Stimulated activated CD8-positive, alpha-beta memory T cell treated with anti-CD3 and anti-CD28 coated beads, Interleukin-12 subunit alpha, Interleukin-12 subunit beta, amount 100 ng/mL, for 1 hour (primary cell): ENCODE measurements around the gene EFR3B.

Experiments
- DNase-seq: peaks from one replicate; pipeline ENCODE4 v3.0.0-alpha.2; 2020; ENCODE audit warnings: low read depth

The EFR3B gene

DNA sequence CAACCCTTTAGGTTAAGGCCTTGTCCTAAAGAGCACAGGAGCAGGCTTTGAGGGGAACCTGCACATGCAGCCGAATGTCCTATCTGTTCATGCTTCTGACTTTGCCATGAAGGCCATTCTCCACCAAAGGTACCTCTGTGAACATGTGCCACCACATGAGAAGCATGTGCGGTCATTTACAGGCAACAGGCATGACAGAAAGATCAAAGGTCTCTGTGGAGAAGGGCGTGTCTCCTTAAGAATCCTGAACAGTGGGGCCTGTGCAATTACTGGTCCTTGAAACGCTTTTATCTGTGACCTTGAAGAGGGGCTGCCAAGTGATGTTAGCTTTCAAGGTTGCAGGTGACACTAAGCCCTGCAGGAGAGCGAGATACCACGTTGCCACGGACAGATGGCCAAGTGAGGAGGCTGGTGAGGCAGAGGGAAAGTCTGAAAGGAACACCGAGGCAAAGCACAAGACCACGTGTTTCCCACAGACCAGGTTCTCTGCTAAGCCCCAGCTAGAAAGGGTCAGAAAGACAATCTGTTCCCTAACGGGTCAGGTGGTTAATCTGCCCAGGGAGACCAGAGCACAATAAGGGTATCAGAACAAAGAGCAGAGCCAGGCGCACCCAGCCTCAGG is 146.0 kb downstream of the EFR3B start:
- DNase-seq, result no peak

- no peak for DNase-seq
Measured at GRCh38 chr2:25188405-25188804, 146.5 kb downstream of the EFR3B start.

- DNase-seq, result no peak
Measured at GRCh38 chr2:25190536-25190935, 148.7 kb downstream of the EFR3B start.

DNA sequence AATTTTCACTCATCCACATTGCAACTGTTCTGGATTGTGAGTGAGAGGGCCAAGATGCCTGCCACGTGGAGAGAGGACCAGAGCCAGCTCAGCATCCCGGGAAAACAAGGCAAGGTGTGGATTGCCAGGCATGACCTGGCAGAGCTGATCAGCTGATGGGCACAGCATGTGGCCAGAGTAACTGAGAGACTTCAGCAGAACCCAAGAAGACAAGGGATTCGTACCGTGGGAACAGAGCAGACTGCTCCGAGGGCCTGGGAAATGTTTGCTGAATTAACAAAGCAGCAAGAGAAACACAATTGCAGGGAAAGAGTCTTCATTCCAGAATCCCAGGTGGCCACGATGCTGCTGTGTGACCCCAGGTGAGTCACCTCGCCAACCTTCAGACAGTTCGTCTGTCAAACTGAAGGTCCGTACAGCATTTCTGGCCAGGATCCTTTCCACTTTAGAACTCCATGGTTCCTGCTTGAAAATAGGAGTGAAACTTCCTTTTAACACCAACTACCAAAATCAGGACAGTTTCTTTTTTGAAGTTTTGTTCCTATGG is 152.8 kb downstream of the EFR3B start:
- DNase-seq, result no peak

- no peak for DNase-seq
Measured at GRCh38 chr2:25197336-25198208, 155.7 kb downstream of the EFR3B start.

GRCh38 chr2:25198209-25198525 is 156.3 kb downstream of the EFR3B start:
- DNase-seq, result no peak

- DNase-seq, result no peak
Measured at GRCh38 chr2:25198576-25198975, 156.7 kb downstream of the EFR3B start.

GRCh38 chr2:25201265-25201664 is 159.4 kb downstream of the EFR3B start:
- DNase-seq, result no peak

DNA sequence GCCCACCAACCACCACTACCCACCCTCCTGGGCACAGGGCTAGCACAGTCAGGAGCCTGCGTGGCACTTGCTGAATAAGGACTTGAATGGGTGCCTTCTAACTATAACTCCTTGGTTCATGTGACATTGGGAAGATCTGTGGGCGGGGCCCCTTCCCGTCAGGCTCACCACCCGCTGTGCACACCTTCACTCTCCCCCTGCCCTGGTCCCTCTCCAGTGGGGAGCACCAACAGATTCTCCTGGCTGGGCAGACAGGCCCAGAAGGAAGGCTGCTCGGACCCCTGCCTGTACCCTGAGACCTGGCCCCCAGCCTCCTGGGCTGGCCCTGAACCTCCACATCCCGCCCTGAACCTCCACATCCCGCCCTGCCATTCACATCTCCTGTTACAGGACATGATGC is 159.9 kb downstream of the EFR3B start:
- no peak for DNase-seq

DNA sequence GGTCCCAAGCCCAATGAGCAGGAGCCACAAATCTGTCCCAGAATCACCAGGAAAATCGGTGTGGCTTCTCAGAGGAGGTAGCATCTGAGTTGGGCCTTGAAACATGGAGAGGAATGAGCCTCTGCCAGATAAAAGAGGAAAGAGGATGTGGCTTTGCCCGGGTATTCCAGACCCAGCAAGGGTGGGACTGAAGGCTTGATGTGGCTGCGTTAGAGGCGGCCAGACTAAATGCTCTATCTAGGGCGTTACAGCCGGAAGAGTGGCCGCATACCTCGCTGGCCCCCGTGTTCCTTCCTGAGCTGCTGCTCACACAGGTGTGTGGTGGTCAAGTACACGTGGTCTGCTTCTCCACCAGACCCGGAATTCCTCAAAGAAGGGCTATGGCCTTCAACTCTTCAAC is 160.4 kb downstream of the EFR3B start:
- no peak for DNase-seq

DNA sequence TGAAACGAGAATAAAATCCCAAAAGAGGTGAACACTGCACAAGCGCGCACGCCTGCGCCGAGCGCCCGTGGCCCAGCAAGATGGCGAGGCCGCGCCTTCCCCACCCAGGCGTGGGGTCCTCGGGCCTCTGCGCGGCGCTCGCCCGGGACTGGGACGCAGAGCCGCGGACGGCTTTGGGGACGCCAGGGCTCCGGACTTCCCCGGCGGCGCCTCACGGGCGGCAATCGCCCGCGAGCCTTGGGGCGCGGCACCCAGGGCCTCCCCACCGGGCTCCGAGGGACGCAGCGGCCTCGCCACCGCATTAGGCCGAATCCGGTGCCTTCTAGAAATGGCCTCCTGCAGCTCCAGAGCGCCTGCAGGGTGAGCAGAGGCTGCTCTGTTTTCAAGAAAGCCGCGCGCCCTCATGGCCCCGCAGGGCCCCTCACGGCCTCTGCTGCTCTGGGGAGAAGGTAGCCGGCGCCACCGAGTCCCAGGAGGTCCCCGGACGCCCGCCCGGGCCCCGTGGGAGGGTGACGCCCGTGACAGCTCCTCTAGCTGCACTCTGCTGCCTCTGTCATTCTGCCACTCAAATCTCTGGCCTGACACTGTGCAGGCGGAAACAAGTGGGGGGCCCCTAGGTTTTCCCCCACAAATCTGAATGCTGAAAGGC is 162.4 kb downstream of the EFR3B start:
- DNase-seq, result no peak

DNA sequence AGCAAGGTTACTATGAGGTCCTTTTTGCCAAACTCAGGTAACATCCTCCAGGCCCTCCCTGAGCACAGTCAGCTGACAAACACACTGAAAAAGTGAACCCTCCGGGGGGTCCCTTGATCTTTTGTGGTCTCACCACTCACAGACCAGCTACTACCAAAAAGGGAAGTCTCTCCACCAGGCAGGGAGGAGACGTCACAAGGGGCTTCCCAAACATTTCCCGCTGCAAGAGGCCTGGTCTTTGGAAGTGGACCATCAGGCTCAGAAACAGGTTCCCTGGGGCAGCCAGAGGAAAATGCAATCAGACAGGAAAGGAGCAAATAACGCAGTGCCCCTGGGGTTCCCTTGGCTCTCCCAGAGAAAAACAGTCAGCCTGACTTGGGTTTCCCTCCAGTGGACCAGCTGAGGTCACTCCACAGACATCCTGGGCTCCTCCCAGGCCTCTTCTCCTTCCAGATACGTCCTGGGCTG is 165.2 kb downstream of the EFR3B start:
- DNase-seq, result no peak
